DOHH2 (cell line): Measurements from ENCODE around the gene NLRP2B.

Experiments used
- CTCF ChIP-seq: fragments of 200-600 bp; sonication (generic); IDR thresholded peaks from one replicate; pipeline ENCODE4 v1.5.1; 2014; ENCODE audit warnings: antibody characterized with exemption, mild to moderate bottlenecking, low read depth, low read length; ENCODE audit not compliant: poor library complexity, severe bottlenecking
- EZH2phosphoT487 ChIP-seq: fragments of 200-600 bp; sonication (generic); IDR thresholded peaks from 2 replicates; pipeline ENCODE4 v1.6.1; 2017; ENCODE audit warnings: borderline replicate concordance, mild to moderate bottlenecking, antibody characterized with exemption, low read length, moderate library complexity, mixed read lengths

DNA sequence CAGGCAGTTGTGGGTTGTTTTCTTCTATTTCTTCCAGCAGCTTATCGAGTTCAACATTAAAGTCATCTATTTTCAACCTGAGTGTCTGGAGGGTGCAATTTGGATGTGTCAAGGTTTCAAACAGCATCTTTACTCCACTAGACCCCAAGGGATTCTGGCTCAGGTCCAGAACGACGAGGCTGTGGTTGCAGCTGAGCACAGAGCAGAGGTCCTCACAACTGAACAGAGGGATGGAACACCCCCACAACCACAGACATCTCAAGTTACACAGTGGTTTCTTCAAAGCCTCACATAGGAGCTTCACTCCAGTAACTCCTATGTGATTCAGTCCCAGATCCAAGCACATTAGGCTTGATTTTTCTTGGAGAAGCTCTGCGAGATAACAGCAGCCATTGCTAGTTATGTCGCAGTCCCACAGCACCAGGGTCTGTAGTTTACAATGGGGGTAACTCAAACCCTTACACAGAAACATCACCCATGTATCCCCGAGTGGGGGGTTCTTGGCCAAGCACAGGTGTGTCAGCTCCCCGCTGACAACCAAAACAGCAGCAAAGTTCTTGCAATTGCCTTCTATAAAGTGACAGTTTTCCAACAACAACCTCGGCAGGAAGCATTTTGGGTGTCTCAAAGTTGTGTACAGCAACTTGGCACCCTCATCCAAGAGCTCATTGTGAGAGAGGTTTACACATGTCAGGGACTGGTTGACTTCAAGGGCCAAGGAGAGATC, 2.8 kb downstream of the NLRP2B start:
- TF ChIP-seq CTCF (no peak), EZH2phosphoT487 (no peak)
